HG02798 (cell line): ENCODE measurements around the gene SLC19A1.
"Not testable (repeated sequence)": the region's sequence is repeated elsewhere in the genome, so short reads cannot be mapped to it uniquely, and the experiment has no call there.

Source experiments
- ATAC-seq: cut with Tn5 transposase; IDR thresholded peaks from one replicate; pipeline ENCODE4 v1.9.1; 2021; ENCODE audit warnings: mild to moderate bottlenecking; ENCODE audit not compliant: unreplicated experiment, poor library complexity

SLC19A1 gene

DNA sequence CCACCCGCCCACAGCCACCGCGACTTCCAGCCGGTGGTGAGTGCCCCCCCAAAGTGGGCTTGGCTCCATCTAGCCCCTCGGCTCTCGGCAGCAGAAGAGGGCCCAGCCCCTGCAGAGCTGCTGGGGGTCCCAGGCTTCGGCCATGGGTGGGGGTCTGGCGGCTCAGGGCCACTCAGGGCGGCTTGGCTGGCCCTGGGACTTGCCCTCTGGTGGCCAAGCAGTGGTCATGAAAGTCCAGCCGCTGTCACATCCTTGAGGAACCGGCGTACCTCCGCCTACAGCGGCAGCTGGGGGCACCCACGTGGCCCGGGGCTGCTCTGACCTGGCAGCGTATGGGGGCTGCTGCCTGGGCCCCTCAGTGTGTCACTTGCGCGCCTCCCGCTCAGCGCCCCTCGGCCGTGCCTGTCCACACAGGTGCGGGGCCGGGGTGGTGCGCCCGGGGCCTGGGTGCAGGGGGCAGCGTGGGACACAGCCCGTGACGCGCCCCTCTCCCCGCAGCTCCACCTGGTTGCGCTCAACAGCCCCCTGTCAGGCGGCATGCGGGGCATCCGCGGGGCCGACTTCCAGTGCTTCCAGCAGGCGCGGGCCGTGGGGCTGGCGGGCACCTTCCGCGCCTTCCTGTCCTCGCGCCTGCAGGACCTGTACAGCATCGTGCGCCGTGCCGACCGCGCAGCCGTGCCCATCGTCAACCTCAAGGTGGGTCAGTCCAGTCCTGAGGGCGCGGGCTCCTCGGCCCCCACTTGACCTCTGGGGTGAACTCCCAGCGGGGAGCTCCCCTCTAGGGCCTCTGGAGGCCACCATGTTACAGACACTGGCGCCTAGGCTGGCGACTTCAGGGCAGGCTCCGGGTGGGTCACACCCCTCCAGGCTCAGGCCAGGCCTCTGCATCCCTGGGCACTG, 32.4 kb downstream of the SLC19A1 start:
- no peak for ATAC-seq

DNA sequence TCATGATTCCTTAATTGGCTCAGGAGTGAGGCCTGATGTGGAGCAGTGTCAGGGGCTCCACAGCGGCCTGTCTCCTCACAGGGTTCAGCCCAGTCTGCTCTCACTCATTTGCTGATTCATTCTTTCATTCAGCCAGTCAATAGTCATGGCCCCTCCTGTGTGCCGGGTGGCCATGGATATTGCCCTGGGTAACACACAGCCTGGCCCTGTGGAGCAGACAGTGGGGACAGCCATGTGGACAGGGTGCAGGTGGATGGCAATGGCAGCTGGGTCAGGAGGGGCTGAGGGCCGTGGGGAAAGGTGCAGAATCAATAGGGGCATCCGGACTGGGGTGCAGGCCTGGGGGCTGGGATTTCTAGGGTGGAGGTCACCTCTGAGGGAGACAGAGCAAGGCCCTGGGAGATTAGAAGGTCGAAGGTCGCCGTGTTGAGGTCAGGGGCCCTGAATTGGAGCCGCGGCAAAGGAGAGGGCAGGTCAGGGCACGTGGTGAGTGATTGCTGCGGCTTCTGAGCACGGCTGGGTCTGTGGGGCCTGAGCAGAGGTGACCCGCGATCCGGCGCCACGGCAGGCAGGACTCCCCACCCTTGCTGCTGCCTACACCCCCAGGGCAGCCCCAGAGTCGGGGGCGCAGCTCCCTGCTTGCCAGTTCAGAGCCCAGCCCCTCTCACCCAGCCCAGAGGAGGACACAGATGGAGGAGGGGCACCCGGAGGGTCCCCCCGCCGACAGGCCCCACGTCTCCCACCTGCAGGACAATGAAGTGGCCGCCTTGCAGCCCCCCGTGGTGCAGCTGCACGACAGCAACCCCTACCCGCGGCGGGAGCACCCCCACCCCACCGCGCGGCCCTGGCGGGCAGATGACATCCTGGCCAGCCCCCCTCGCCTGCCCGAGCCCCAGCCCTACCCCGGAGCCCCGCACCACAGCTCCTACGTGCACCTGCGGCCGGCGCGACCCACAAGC, 33.4 kb downstream of the SLC19A1 start:
- ATAC-seq, result no peak

- ATAC-seq, result no peak
Observed at GRCh38 chr21:45507888-45508508, 34.2 kb downstream of the SLC19A1 start.

DNA sequence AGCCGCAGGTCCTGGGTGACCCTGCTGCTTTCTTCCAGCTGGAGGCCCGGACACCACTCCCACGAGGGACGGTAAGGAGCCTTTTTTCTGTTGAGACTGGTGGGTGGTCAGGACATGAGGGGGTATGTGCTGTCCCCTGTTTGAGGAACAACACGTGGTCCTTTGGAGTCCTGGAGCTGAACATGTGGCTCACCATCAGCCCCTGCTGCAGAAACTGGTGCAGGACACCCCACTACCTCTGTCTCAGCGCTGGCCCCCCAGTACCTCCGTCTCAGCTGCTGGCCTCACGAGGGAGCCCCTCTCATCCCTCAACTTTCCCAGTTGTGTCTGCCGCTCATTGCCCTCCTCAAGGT, 34.7 kb downstream of the SLC19A1 start:
- ATAC-seq, result no peak

DNA sequence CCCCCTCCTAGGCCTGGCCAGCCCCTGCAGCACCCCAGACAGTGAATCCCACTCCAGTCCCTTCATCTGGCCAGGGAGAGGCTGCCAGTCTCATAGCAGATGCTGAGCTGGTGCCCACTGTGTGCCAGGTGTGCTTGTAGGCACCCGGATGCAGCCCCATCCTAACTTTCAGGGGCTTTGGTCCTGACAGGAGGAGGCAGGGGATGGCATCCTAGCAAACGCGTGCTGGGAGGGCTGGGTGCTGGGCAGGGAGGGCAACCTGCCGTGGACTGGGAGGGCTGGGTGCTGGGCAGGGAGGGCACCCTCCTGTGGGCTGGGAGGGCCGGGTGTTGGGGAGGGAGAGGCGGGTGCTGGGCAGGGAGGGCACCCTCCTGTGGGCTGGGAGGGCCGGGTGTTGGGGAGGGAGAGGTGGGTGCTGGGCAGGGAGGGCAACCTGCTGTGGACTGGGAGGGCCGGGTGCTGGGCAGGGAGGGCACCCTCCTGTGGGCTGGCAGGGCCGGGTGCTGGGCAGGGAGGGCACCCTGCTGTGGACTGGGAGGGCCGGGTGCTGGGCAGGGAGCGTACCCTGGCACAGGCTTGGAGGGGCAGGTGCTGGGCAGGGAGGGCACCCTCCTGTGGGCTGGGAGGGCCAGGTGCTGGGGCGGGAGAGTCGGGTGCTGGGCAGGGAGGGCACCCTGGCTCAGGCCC, 35.3 kb downstream of the SLC19A1 start:
- no peak for ATAC-seq

DNA sequence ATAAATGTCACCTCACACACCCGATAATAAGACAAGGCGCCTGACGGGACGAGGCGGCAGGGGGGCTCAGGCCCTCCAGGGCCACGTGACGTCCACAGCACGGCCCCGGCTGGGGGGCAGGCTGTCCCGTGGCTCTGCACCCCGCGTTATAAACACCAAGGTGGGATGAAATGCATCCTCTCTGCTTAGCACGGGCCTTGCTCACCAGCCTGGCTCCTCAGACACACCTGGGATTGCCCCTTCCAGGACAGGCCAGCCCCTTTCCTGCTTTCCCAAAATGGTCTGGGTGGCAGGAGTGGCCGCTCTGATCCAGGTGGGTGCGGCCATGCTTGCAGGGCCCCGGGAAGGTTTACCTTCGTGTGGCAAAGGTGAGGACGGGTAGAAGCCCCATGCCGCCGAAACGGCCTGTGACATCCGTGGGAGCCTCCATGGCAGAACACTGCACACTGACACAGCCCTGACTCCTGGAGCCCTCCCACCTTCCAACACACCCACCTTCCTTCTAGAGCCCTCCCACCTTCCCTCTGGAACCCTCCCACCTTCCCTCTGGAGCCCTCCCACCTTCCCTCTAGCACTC, 35.9 kb downstream of the SLC19A1 start:
- ATAC-seq, result no peak

- ATAC-seq, result no peak
Observed at GRCh38 chr21:45505416-45506021, 36.7 kb downstream of the SLC19A1 start.

DNA sequence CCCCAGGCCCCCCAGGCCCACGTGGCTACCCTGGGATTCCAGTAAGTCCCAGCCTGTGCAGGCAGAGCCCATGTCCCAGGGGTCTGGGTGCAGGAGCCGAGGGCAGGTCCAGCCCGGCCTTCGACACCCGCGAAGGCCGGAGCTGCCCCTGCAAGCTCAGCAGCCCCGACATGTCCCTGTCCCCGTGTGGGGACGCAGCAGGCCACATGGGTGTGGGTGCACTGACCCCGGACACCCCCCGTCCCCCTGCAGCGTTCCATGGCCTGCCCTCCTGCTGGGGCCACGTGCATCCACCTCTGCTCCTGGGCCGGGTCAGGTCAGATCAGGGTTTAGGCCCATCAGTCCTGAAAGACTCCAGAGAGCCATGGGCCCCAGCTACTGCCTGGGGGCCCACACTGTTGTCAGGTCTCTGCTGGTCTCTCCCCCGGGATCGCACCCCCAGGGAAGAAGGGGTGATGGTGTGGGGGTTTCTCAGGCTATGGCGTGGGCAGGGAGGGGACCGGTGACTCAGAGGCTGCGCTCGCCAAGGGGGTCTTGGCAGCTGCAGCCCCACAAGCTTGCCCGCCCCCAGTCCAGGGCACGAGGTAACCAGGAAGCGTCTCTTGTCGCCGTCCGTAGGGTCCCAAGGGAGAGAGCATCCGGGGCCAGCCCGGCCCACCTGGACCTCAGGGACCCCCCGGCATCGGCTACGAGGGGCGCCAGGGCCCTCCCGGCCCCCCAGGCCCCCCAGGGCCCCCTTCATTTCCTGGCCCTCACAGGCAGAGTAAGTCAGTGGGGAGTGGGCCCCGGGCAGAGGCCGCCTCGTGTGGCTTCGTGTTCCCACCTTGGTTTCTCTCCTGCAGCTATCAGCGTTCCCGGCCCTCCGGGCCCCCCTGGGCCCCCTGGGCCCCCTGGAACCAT, 37.5 kb downstream of the SLC19A1 start:
- ATAC-seq, result no peak

DNA sequence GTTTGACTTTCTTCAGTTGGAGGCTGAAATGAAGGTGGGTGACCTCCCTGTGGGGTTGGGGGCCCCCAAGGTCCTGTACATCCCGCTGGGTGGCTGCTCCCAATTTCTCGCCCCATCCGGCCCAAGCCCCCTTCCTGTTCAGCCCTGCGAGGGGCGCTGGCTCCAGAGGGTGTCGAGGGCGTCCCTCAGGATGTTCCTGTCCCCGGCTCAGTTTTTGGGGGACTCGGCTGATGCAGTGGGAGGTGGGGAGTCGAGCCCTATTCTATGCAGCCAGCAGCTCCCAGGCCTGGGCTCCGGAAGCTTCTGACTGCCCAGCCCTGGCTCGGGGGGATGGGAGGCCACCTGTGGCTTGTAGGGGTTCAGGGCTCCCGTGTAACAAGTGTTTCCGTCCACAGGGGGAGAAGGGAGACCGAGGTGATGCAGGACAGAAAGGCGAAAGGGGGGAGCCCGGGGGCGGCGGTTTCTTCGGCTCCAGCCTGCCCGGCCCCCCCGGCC, 38.2 kb downstream of the SLC19A1 start:
- no peak for ATAC-seq

- ATAC-seq, result not testable (repeated sequence)
Observed at GRCh38 chr21:45503226-45503625, 39.0 kb downstream of the SLC19A1 start.

DNA sequence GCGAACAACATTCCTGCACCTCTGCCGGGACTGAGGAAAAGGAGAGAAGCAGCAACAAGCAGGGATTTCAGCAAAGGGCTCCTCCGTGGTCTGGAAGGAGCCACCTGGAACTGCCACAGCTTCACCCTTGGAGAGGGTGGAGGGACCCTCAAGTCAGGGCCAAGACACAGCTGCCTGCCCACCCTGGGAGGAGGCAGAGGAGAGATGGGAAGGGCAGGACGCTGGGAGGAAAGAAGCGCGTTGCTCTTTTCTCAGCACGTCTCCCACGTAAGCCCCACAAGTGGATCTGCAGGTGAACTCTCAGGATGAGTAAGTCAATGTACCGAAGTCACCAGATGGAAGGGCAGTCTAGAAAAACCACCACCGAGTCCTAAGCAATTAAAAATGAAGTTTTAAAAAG, 39.6 kb downstream of the SLC19A1 start:
- no peak for ATAC-seq

DNA sequence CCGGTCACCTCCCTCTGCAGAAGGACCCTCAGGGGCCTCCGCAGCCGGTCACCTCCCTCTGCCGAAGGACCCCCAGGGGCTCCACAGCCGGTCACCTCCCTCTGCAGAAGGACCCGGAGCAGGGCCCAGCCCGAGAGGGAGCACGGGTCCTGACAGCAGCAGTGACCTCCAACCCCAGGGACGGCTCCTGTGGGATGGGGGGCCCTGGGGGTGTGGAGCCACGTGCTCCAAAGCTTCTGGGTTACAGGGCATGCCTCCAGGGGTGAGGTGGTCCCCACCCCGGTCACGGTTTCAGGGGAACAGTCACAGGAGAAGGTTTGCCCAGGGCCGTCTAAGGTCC, 40.3 kb downstream of the SLC19A1 start:
- ATAC-seq, result no peak

GRCh38 chr21:45501081-45502005, 40.9 kb downstream of the SLC19A1 start:
- ATAC-seq, result not testable (repeated sequence)

- ATAC-seq, result no peak
Observed at GRCh38 chr21:45499970-45500577, 42.2 kb downstream of the SLC19A1 start.

DNA sequence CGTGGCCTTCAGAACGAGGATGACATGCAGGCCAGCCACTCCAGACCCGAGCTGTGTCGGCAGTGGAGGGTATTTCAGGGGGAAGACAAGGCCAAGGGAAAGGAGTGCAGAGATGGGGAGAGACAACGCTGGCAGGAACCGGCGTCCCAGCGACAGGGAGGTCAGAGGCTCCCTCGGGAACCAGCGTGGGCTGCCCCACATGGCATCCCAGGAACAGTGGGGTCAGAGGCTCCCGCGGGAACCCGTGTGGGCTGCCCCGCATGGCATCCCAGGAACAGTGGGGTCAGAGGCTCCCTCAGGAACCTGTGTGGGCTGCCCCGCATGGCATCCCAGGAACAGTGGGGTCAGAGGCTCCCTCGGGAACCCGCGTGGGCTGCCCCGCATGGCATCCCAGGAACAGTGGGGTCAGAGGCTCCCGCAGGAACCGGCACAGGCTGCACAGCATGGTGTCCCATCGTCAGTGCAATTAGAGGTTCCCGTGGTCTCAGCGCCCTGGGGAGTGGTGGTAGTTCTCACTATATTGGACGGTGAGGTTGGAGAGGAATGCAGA, 43.0 kb downstream of the SLC19A1 start:
- ATAC-seq, result no peak

DNA sequence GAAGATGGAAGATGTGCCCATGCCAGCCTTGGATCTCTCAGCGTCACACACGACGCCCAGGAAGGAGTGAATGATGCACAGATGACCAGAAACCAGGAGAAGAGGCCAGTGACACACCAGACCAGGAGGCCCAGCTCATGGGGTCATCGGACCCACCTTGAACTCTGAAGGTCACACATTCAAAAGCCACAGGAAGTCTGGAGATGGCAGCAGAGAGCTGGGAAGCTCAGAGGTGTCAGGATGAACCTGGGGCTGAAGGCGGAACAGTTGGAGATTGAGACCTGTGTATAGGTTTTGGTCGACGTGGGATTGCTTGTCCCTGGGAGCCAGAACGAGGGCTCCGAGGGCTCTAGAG, 43.6 kb downstream of the SLC19A1 start:
- ATAC-seq, result no peak
